Astrocyte (in vitro differentiated cells and primary cell): ENCODE measurements around the gene NFAM1. TPM values are rescaled to one million over a fixed set of nuclear protein-coding genes. Genes with fewer than 3 reads are reported as not detected.
A peak's percentile ranks its signal among the peaks of the same experiment; 100 is the strongest.

Experiments
- DNase-seq: peaks from one replicate; pipeline ENCODE4 v3.0.0-alpha.2; 2010; ENCODE audit warnings: low read depth
- FAIRE-seq: peaks from 2 replicates; lab custom pipeline; 2011; peaks lifted over from hg19 to GRCh38; lab: Jason Lieb, UNC
- H2AFZ ChIP-seq: 2 replicates; pipeline ENCODE4 v1.6.0; 2012; ENCODE audit warnings: low read depth, low read length, inconsistent platforms
- H3K27ac ChIP-seq: 2 replicates; pipeline ENCODE4 v1.5.1; 2011; ENCODE audit warnings: low read depth, low read length, inconsistent platforms
- H3K27me3 ChIP-seq: 2 replicates; pipeline ENCODE4 v1.6.0; 2011; ENCODE audit warnings: low read length, inconsistent platforms; ENCODE audit not compliant: insufficient read depth
- H3K36me3 ChIP-seq: 2 replicates; pipeline ENCODE4 v1.5.1; 2011; ENCODE audit warnings: low read length, inconsistent platforms; ENCODE audit not compliant: insufficient read depth
- H3K4me1 ChIP-seq: 2 replicates; pipeline ENCODE4 v1.5.1; 2011; ENCODE audit warnings: low read length, inconsistent platforms; ENCODE audit not compliant: insufficient read depth
- H3K4me2 ChIP-seq: 2 replicates; pipeline ENCODE4 v1.6.0; 2012; ENCODE audit warnings: low read length, inconsistent platforms
- H3K4me3 ChIP-seq: 2 replicates; pipeline ENCODE4 v1.5.1; 2011; ENCODE audit warnings: low read depth, mild to moderate bottlenecking, low read length, inconsistent platforms; ENCODE audit not compliant: insufficient read depth
- H3K79me2 ChIP-seq: 2 replicates; pipeline ENCODE4 v1.6.0; 2012; ENCODE audit warnings: mild to moderate bottlenecking, low read length, inconsistent platforms; ENCODE audit not compliant: insufficient read depth
- H3K9ac ChIP-seq: 2 replicates; pipeline ENCODE4 v1.6.0; 2012; ENCODE audit warnings: mild to moderate bottlenecking, low read length, inconsistent platforms
- H3K9me3 ChIP-seq: 2 replicates; pipeline ENCODE4 v1.5.1; 2012; ENCODE audit warnings: low read depth, mild to moderate bottlenecking, low read length, inconsistent platforms; ENCODE audit not compliant: insufficient read depth
- H4K20me1 ChIP-seq: 2 replicates; pipeline ENCODE4 v1.6.0; 2012; ENCODE audit warnings: low read length, inconsistent platforms; ENCODE audit not compliant: insufficient read depth
- H3K27ac Mint-ChIP-seq: one replicate; pipeline ENCODE4 v1.8.0; 2021; ENCODE audit warnings: mild to moderate bottlenecking, mixed read lengths; ENCODE audit not compliant: unreplicated experiment
- H3K27me3 Mint-ChIP-seq: one replicate; pipeline ENCODE4 v1.8.0; 2021; ENCODE audit warnings: low read depth, mixed read lengths; ENCODE audit not compliant: unreplicated experiment
- H3K36me3 Mint-ChIP-seq: one replicate; pipeline ENCODE4 v1.8.0; 2021; ENCODE audit warnings: low read depth, mixed read lengths; ENCODE audit not compliant: unreplicated experiment
- H3K4me1 Mint-ChIP-seq: one replicate; pipeline ENCODE4 v1.8.0; 2021; ENCODE audit warnings: low read depth, mixed read lengths; ENCODE audit not compliant: unreplicated experiment
- H3K4me3 Mint-ChIP-seq: one replicate; pipeline ENCODE4 v1.8.0; 2021; ENCODE audit warnings: mild to moderate bottlenecking, moderate library complexity, mixed read lengths; ENCODE audit not compliant: unreplicated experiment
- H3K9me3 Mint-ChIP-seq: one replicate; pipeline ENCODE4 v1.8.0; 2021; ENCODE audit warnings: mild to moderate bottlenecking, mixed read lengths; ENCODE audit not compliant: unreplicated experiment
- CTCF ChIP-seq: IDR thresholded peaks from 2 replicates; pipeline ENCODE4 v1.5.1; 2011; ENCODE audit warnings: low read depth, mild to moderate bottlenecking, inconsistent platforms, low read length, moderate library complexity; ENCODE audit not compliant: insufficient read depth
- EZH2 ChIP-seq: IDR thresholded peaks from 2 replicates; pipeline ENCODE4 v1.6.1; 2012; ENCODE audit warnings: mild to moderate bottlenecking, low read length, inconsistent platforms; ENCODE audit not compliant: insufficient read depth
- total RNA-seq: library from RNA; stranded (reverse); gene quantifications from 2 replicates; pipeline ENCODE4 v1.2.1, GENCODE V29; 2021

NFAM1 gene
- total RNA-seq, 1 donor from 2014 or later = 0.07 TPM

GRCh38 chr22:42459287-42460063, 27.3 kb upstream of the NFAM1 start:
- Histone ChIP-seq H3K9me3 (no peaks in the 10 kb centered on the region), H3K4me1 (no peaks in the 10 kb centered on the region), H3K9ac (no peak overlapping the region), H3K27ac (no peak overlapping the region), H3K79me2 (no peaks in the 10 kb centered on the region), H4K20me1 (no peaks in the 10 kb centered on the region), H3K4me2 (no peak overlapping the region), H3K4me3 (no peak overlapping the region), H3K36me3 (no peaks in the 10 kb centered on the region), H3K27me3 (peaks cover 44% of the 10 kb centered on the region), H2AFZ (no peak overlapping the region)
- Mint-ChIP-seq H3K4me3 (no peak overlapping the region), H3K4me1 (no peaks in the 10 kb centered on the region), H3K36me3 (no peaks in the 10 kb centered on the region), H3K9me3 (peaks cover 3% of the 10 kb centered on the region), H3K27ac (peak overlapping the region; percentile 50), H3K27me3 (peaks cover 26% of the 10 kb centered on the region)
- no peak for TF ChIP-seq CTCF
- TF ChIP-seq EZH2 = no peak
- FAIRE-seq (no peak), DNase-seq (no peak)

GRCh38 chr22:42452916-42453315, 20.7 kb upstream of the NFAM1 start:
- H3K27ac Mint-ChIP-seq = no peak overlapping the region
- TF ChIP-seq CTCF (no peak), EZH2 (no peak)
- Histone ChIP-seq H3K9me3 (no peaks in the 10 kb centered on the region), H3K27me3 (peaks cover 4% of the 10 kb centered on the region), H3K4me1 (no peaks in the 10 kb centered on the region), H3K9ac (no peak overlapping the region), H2AFZ (no peak overlapping the region), H3K4me3 (no peak overlapping the region), H3K27ac (no peak overlapping the region), H3K4me2 (no peak overlapping the region), H3K36me3 (no peaks in the 10 kb centered on the region), H3K79me2 (no peaks in the 10 kb centered on the region), H4K20me1 (no peaks in the 10 kb centered on the region)
- H3K4me3 Mint-ChIP-seq = no peak overlapping the region
- DNase-seq (no peak), FAIRE-seq (no peak)
- H3K9me3 Mint-ChIP-seq = no peaks in the 10 kb centered on the region
- H3K36me3 Mint-ChIP-seq = no peaks in the 10 kb centered on the region
- H3K4me1 Mint-ChIP-seq = no peaks in the 10 kb centered on the region
- H3K27me3 Mint-ChIP-seq = peaks cover 38% of the 10 kb centered on the region

- Mint-ChIP-seq H3K4me3 (no peak overlapping the region), H3K36me3 (no peaks in the 10 kb centered on the region), H3K9me3 (no peaks in the 10 kb centered on the region), H3K27ac (no peak overlapping the region), H3K4me1 (no peaks in the 10 kb centered on the region), H3K27me3 (peaks cover 39% of the 10 kb centered on the region)
- Histone ChIP-seq H3K27ac (no peak overlapping the region), H3K4me2 (no peak overlapping the region), H3K4me3 (no peak overlapping the region), H4K20me1 (no peaks in the 10 kb centered on the region), H3K79me2 (no peaks in the 10 kb centered on the region), H3K27me3 (peaks cover 4% of the 10 kb centered on the region), H3K9me3 (no peaks in the 10 kb centered on the region), H3K9ac (no peak overlapping the region), H2AFZ (no peak overlapping the region), H3K36me3 (no peaks in the 10 kb centered on the region), H3K4me1 (no peaks in the 10 kb centered on the region)
- no peak for TF ChIP-seq CTCF
- no peak for TF ChIP-seq EZH2
- FAIRE-seq (no peak), DNase-seq (no peak)
These were observed 20.3 kb upstream of the NFAM1 start for GRCh38 chr22:42452456-42452855.
